Lower leg skin (tissue), 4 donors: ENCODE results near the gene DLGAP1. TPM values are rescaled to one million over a fixed set of nuclear protein-coding genes. Genes with fewer than 3 reads are reported as not detected.

Experiments used
- DNase-seq, 2 donors: peaks; one replicate each; pipeline ENCODE4 v3.0.0-alpha.2; 2019; ENCODE audit warnings: low spot score in 2 of 2
- H3K4me3 ChIP-seq: fragments of 200-600 bp; sonication (generic); 2 replicates; pipeline ENCODE4 v1.5.1; 2017; ENCODE audit warnings: mild to moderate bottlenecking, low read depth; ENCODE audit not compliant: poor library complexity, severe bottlenecking
- CTCF ChIP-seq, 3 donors: fragments of 450-650 bp; IDR thresholded peaks; one replicate each; pipeline ENCODE4 v1.5.1; 2016; ENCODE audit warnings: antibody characterized with exemption in 3 of 3, mild to moderate bottlenecking in 3 of 3, moderate library complexity in 2 of 3
- POLR2A ChIP-seq, 2 donors: fragments of 450-650 bp; IDR thresholded peaks; one replicate each; pipeline ENCODE4 v1.6.1; 2016 to 2017; ENCODE audit warnings: antibody characterized with exemption in 2 of 2, mild to moderate bottlenecking in 1 of 2, moderate library complexity in 1 of 2
- WGBS, 2 donors: methylation state at CpG; one replicate each; pipeline ENCODE4 v1.1.5; 2018; 5-methylcytosine and 5-hydroxymethylcytosine counted together
- intact Hi-C: fragments of 100-400 bp; cut with DNase I; formaldehyde crosslinking; loops from one replicate; pipeline ENCODE4 v1.15.0; 2023; ENCODE audit warnings: low total_unique reads
- total RNA-seq, 4 donors: library from RNA; depleted of rRNA; stranded (reverse); fragments of >200 nt; gene quantifications; one replicate each; pipeline ENCODE4 v1.1.0, GENCODE V29; 2016

DLGAP1 gene
- total RNA-seq, 4 donors from 2014 or later: 0.34 to 1.3 (median 0.82) TPM

- intact Hi-C loops: no loop called here
- TF ChIP-seq POLR2A (IDR thresholded peaks at IDR 0.05): no peak
- no peak for TF ChIP-seq CTCF (IDR thresholded peaks at IDR 0.05)
- DNase-seq: no peak
- 84 to 90% methylated on average over 2 of the region's 2 CpGs for WGBS, 2 donors
- no peak overlapping the region for H3K4me3 ChIP-seq
Measured at GRCh38 chr18:4270988-4271387, 184.1 kb downstream of the DLGAP1 start.

- H3K4me3 ChIP-seq: no peak overlapping the region
- WGBS, 2 donors: 83 to 90% methylated on average over 3 of the region's 3 CpGs
- DNase-seq: no peak
- intact Hi-C loops: no loop called here
- TF ChIP-seq CTCF (IDR thresholded peaks at IDR 0.05) (no peak), POLR2A (IDR thresholded peaks at IDR 0.05) (no peak)
Measured at GRCh38 chr18:4270016-4270415, 185.1 kb downstream of the DLGAP1 start.

GRCh38 chr18:4267641-4268040 lies 187.5 kb downstream of the DLGAP1 start:
- DNase-seq: no peak
- intact Hi-C loops: no loop called here
- TF ChIP-seq CTCF (IDR thresholded peaks at IDR 0.05) (no peak), POLR2A (IDR thresholded peaks at IDR 0.05) (no peak)
- H3K4me3 ChIP-seq: no peak overlapping the region
- WGBS, 2 donors: 91 to 93% methylated on average over 5 of the region's 5 CpGs

- no peak for TF ChIP-seq POLR2A (IDR thresholded peaks at IDR 0.05)
- no peak overlapping the region for H3K4me3 ChIP-seq
- DNase-seq: no peak
- intact Hi-C loops: no loop called here
- WGBS, 2 donors: 20 to 33% methylated on average over 4 of the region's 4 CpGs
Measured at GRCh38 chr18:4264347-4264791, 190.7 kb downstream of the DLGAP1 start.

GRCh38 chr18:4260107-4260506 lies 195.0 kb downstream of the DLGAP1 start:
- TF ChIP-seq POLR2A (IDR thresholded peaks at IDR 0.05) (no peak), CTCF (IDR thresholded peaks at IDR 0.05) (no peak)
- 90 to 91% methylated on average over 3 of the region's 3 CpGs for WGBS, 2 donors
- no peak for DNase-seq
- intact Hi-C loops: no loop called here
- H3K4me3 ChIP-seq: no peak overlapping the region

- H3K4me3 ChIP-seq: no peak overlapping the region
- intact Hi-C loops: no loop called here
- WGBS, 2 donors: 54 to 64% methylated on average over 7 of the region's 7 CpGs
- DNase-seq: no peak
- no peak for TF ChIP-seq CTCF (IDR thresholded peaks at IDR 0.05)
Measured at GRCh38 chr18:4256766-4257417, 198.2 kb downstream of the DLGAP1 start.
